Caki2 (cell line): ENCODE results near the gene PPP1R3C. TPM values are rescaled to one million over a fixed set of nuclear protein-coding genes. Genes with fewer than 3 reads are reported as not detected.

Source experiments
- DNase-seq: peaks from one replicate; pipeline ENCODE4 v3.0.0-alpha.2; 2015; ENCODE audit warnings: low read depth
- in situ Hi-C: cut with HindIII; loops from 2 replicates; pipeline ENCODE4 v1.10.0; 2016; ENCODE audit warnings: low sequenced_read_pairs, low pct_unique_long_range_greater_than_20kb, mixed read lengths
- total RNA-seq: library from RNA; depleted of rRNA; stranded (reverse); fragments of >200 nt; shearing (Covaris generic); gene quantifications from 2 replicates; pipeline ENCODE4 v1.2.3, GENCODE V29; 2014; ENCODE audit warnings: low replicate concordance; rRNA removed

The PPP1R3C gene
- total RNA-seq, 1 experiment from 2014 or later = 4.2 TPM

- DNase-seq = peak; percentile 85
- in situ Hi-C loops = no loop called here
Measured at GRCh38 chr10:91589015-91589657, 43.7 kb downstream of the PPP1R3C start.

- peak; percentile 46 for DNase-seq
- in situ Hi-C loops = no loop called here
Measured at GRCh38 chr10:91587710-91588638, 44.9 kb downstream of the PPP1R3C start.

- in situ Hi-C loops = no loop called here
- DNase-seq = no peak
Measured at GRCh38 chr10:91582153-91582554, 50.7 kb downstream of the PPP1R3C start.

- in situ Hi-C loops = no loop called here
- DNase-seq = no peak
Measured at GRCh38 chr10:91579329-91579985, 53.4 kb downstream of the PPP1R3C start.

Other genes with a start within 250 kb of the PPP1R3C start
- 0.71 and 4.4 TPM in 2 replicates for gene HECTD2, start 222.7 kb downstream of the PPP1R3C start, total RNA-seq
- 11.8 and 13.7 TPM in 2 replicates for gene TNKS2, start 165.4 kb upstream of the PPP1R3C start, total RNA-seq